ENCODE measurements around the gene SOS1.

DNA sequence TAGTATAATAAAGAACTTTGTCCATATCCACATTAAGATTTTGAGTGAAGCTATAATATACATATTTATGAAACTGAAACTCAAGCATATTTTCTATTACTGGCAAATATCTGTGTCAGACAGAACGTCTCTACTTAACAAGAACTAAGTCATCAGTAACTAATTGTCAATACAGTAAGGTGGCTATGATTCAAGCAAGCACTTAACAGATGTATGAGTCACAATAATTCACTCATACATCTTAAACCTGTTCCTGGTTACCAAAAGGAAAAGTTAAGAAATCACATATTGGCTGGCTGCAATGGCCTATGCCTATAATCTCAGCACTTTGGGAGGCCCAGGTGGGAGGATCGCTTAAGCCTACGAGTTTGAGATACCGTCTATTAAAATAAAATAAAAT, 96.0 kb downstream of the SOS1 start:
- TF ChIP-seq EZH2 (IDR thresholded peaks at IDR 0.05; ENCODE audit: insufficient read depth, poor library complexity, severe bottlenecking) (no peak), EZH2phosphoT487 (IDR thresholded peaks at IDR 0.05; ENCODE audit: insufficient read depth, low read depth) (no peak)

Data from GM23248 (cell line).